TTC549 (cell line): ENCODE results near the gene P2RX6.
"Not testable (repeated sequence)": the region's sequence is repeated elsewhere in the genome, so short reads cannot be mapped to it uniquely, and the experiment has no call there.

Experiments used
- FAIRE-seq: peaks from 2 replicates; lab custom pipeline; 2012; peaks lifted over from hg19 to GRCh38; lab: Jason Lieb, UNC

Gene P2RX6

GRCh38 chr22:21052715-21053459 lies 37.9 kb downstream of the P2RX6 start:
- FAIRE-seq, result no peak

GRCh38 chr22:21054046-21054713 lies 39.2 kb downstream of the P2RX6 start:
- no peak for FAIRE-seq

GRCh38 chr22:21054714-21055563 lies 40.0 kb downstream of the P2RX6 start:
- no peak for FAIRE-seq

- no peak for FAIRE-seq
Measured at GRCh38 chr22:21055564-21055834, 40.5 kb downstream of the P2RX6 start.

- no peak for FAIRE-seq
Measured at GRCh38 chr22:21055880-21056319, 40.9 kb downstream of the P2RX6 start.

- not testable (repeated sequence) for FAIRE-seq
Measured at GRCh38 chr22:21060363-21060762, 45.4 kb downstream of the P2RX6 start.

- FAIRE-seq, result not testable (repeated sequence)
Measured at GRCh38 chr22:21061660-21062321, 46.8 kb downstream of the P2RX6 start.

GRCh38 chr22:21064425-21064824 lies 49.5 kb downstream of the P2RX6 start:
- not testable (repeated sequence) for FAIRE-seq

GRCh38 chr22:21064917-21065864 lies 50.2 kb downstream of the P2RX6 start:
- no peak for FAIRE-seq

- no peak for FAIRE-seq
Measured at GRCh38 chr22:21067075-21067900, 52.3 kb downstream of the P2RX6 start.

GRCh38 chr22:21067901-21068680 lies 53.1 kb downstream of the P2RX6 start:
- no peak for FAIRE-seq

- FAIRE-seq, result no peak
Measured at GRCh38 chr22:21068681-21069276, 53.8 kb downstream of the P2RX6 start.

GRCh38 chr22:21069375-21069774 lies 54.4 kb downstream of the P2RX6 start:
- FAIRE-seq, result no peak

GRCh38 chr22:21070690-21071615 lies 56.0 kb downstream of the P2RX6 start:
- no peak for FAIRE-seq

- FAIRE-seq, result not testable (repeated sequence)
Measured at GRCh38 chr22:21071796-21072195, 56.8 kb downstream of the P2RX6 start.

- no peak for FAIRE-seq
Measured at GRCh38 chr22:21073023-21073422, 58.1 kb downstream of the P2RX6 start.

- FAIRE-seq, result no peak
Measured at GRCh38 chr22:21073482-21073881, 58.5 kb downstream of the P2RX6 start.

- FAIRE-seq, result no peak
Measured at GRCh38 chr22:21074102-21074715, 59.2 kb downstream of the P2RX6 start.
